ENCODE measurements around the gene ADORA1.

The ADORA1 gene

GRCh38 chr1:203142684-203143408 lies 15.3 kb downstream of the ADORA1 start:
- no peaks in the 10 kb centered on the region for H3K9me3 ChIP-seq (ENCODE audit: insufficient read depth, low read length)
- no peak overlapping the region for H3K4me2 ChIP-seq (ENCODE audit: low read depth, low read length, poor library complexity, severe bottlenecking)
- H3F3A ChIP-seq (ENCODE audit: insufficient read depth), result no peaks in the 10 kb centered on the region
- no peaks in the 10 kb centered on the region for H4K20me1 ChIP-seq (ENCODE audit: low read depth, low read length)
- H3K27me3 ChIP-seq (ENCODE audit: low read length), result no peaks in the 10 kb centered on the region
- TF ChIP-seq EZH2phosphoT487 (conservative IDR thresholded peaks at IDR 0.05; ENCODE audit: low read length) (no peak), CTCF (IDR thresholded peaks at IDR 0.05; ENCODE audit: insufficient read depth, low read length, poor library complexity, severe bottlenecking) (no peak)
- H3K27ac ChIP-seq (ENCODE audit: low read depth, low read length), result no peak overlapping the region
- H3K4me3 ChIP-seq (ENCODE audit: insufficient read depth, low read length, poor library complexity, severe bottlenecking), result no peak overlapping the region
- H3K9ac ChIP-seq (ENCODE audit: low read length), result no peak overlapping the region
- H3K36me3 ChIP-seq (ENCODE audit: low read length), result no peaks in the 10 kb centered on the region
- H3K9me2 ChIP-seq (replicated peaks; ENCODE audit: insufficient read depth, low read length), result no peaks in the 10 kb centered on the region
- no peaks in the 10 kb centered on the region for H3K79me2 ChIP-seq (ENCODE audit: insufficient read depth, low read length)
- no peak overlapping the region for H2AFZ ChIP-seq (ENCODE audit: low read depth, low read length, severe bottlenecking)

GRCh38 chr1:203143641-203144040 lies 16.1 kb downstream of the ADORA1 start:
- H3K79me2 ChIP-seq (ENCODE audit: insufficient read depth, low read length), result no peaks in the 10 kb centered on the region
- H3K9me3 ChIP-seq (ENCODE audit: insufficient read depth, low read length), result no peaks in the 10 kb centered on the region
- H3F3A ChIP-seq (ENCODE audit: insufficient read depth), result no peaks in the 10 kb centered on the region
- no peak overlapping the region for H3K4me2 ChIP-seq (ENCODE audit: low read depth, low read length, poor library complexity, severe bottlenecking)
- TF ChIP-seq EZH2phosphoT487 (conservative IDR thresholded peaks at IDR 0.05; ENCODE audit: low read length) (no peak), CTCF (IDR thresholded peaks at IDR 0.05; ENCODE audit: insufficient read depth, low read length, poor library complexity, severe bottlenecking) (no peak)
- H3K4me3 ChIP-seq (ENCODE audit: insufficient read depth, low read length, poor library complexity, severe bottlenecking), result no peak overlapping the region
- H2AFZ ChIP-seq (ENCODE audit: low read depth, low read length, severe bottlenecking), result no peak overlapping the region
- no peaks in the 10 kb centered on the region for H4K20me1 ChIP-seq (ENCODE audit: low read depth, low read length)
- no peaks in the 10 kb centered on the region for H3K9me2 ChIP-seq (replicated peaks; ENCODE audit: insufficient read depth, low read length)
- H3K36me3 ChIP-seq (ENCODE audit: low read length), result no peaks in the 10 kb centered on the region
- H3K9ac ChIP-seq (ENCODE audit: low read length), result no peak overlapping the region
- H3K27ac ChIP-seq (ENCODE audit: low read depth, low read length), result no peak overlapping the region
- H3K27me3 ChIP-seq (ENCODE audit: low read length), result no peaks in the 10 kb centered on the region

- Histone ChIP-seq H3K9ac (ENCODE audit: low read length) (no peak overlapping the region), H3K27me3 (ENCODE audit: low read length) (no peaks in the 10 kb centered on the region), H2AFZ (ENCODE audit: low read depth, low read length, severe bottlenecking) (no peak overlapping the region), H4K20me1 (ENCODE audit: low read depth, low read length) (no peaks in the 10 kb centered on the region), H3K4me3 (ENCODE audit: insufficient read depth, low read length, poor library complexity, severe bottlenecking) (no peak overlapping the region), H3K27ac (ENCODE audit: low read depth, low read length) (no peak overlapping the region), H3K36me3 (ENCODE audit: low read length) (no peaks in the 10 kb centered on the region), H3K4me2 (ENCODE audit: low read depth, low read length, poor library complexity, severe bottlenecking) (no peak overlapping the region), H3K9me3 (ENCODE audit: insufficient read depth, low read length) (no peaks in the 10 kb centered on the region), H3K79me2 (ENCODE audit: insufficient read depth, low read length) (no peaks in the 10 kb centered on the region), H3K9me2 (replicated peaks; ENCODE audit: insufficient read depth, low read length) (no peaks in the 10 kb centered on the region), H3F3A (ENCODE audit: insufficient read depth) (no peaks in the 10 kb centered on the region)
- TF ChIP-seq CTCF (IDR thresholded peaks at IDR 0.05; ENCODE audit: insufficient read depth, low read length, poor library complexity, severe bottlenecking) (no peak), EZH2phosphoT487 (conservative IDR thresholded peaks at IDR 0.05; ENCODE audit: low read length) (no peak)
Measured at GRCh38 chr1:203144661-203145060, 17.1 kb downstream of the ADORA1 start.

Measured in SU-DHL-6 (cell line).